Liver (tissue), 9 donors: ENCODE data around the gene SNX1. TPM values are rescaled to one million over a fixed set of nuclear protein-coding genes. Genes with fewer than 3 reads are reported as not detected.

Experiments used
- DNase-seq: peaks from one replicate; pipeline ENCODE4 v3.0.0-alpha.2; 2017; ENCODE audit warnings: low spot score
- H3K27ac ChIP-seq, 2 donors: one replicate each; pipeline ENCODE4 v1.7.0; 2013; ENCODE audit warnings: inconsistent platforms in 2 of 2, low read length in 2 of 2, control low read depth in 1 of 2, low read depth in 1 of 2, mild to moderate bottlenecking in 1 of 2
- H3K27me3 ChIP-seq, 4 donors: one replicate each; pipeline versions ENCODE4 v1.6.1 to v1.7.0; 2013; ENCODE audit warnings: low read length in 3 of 4, inconsistent platforms in 1 of 4, mild to moderate bottlenecking in 1 of 4, moderate library complexity in 1 of 4; ENCODE audit not compliant: control insufficient read depth in 4 of 4, insufficient read depth in 4 of 4
- H3K36me3 ChIP-seq, 4 donors: one replicate each; pipeline versions ENCODE4 v1.6.1 to v1.7.0; 2013; ENCODE audit warnings: low read length in 3 of 4, mild to moderate bottlenecking in 3 of 4, low read depth in 1 of 4, moderate library complexity in 1 of 4; ENCODE audit not compliant: control insufficient read depth in 4 of 4, insufficient read depth in 3 of 4
- H3K4me1 ChIP-seq, 4 donors: one replicate each; pipeline versions ENCODE4 v1.6.1 to v1.7.0; 2013; ENCODE audit warnings: low read length in 3 of 4, mild to moderate bottlenecking in 3 of 4, moderate library complexity in 1 of 4; ENCODE audit not compliant: control insufficient read depth in 4 of 4, insufficient read depth in 4 of 4
- H3K4me3 ChIP-seq, 3 donors: one replicate each; pipeline versions ENCODE4 v1.6.1 to v1.7.0; 2013; ENCODE audit warnings: low read length in 3 of 3, control low read depth in 1 of 3, low read depth in 1 of 3, mild to moderate bottlenecking in 1 of 3
- H3K9ac ChIP-seq, 2 donors: one replicate each; pipeline ENCODE4 v1.7.0; 2013; ENCODE audit warnings: low read length in 2 of 2, mild to moderate bottlenecking in 2 of 2, moderate library complexity in 2 of 2, control low read depth in 1 of 2, low read depth in 1 of 2
- H3K9me3 ChIP-seq, 4 donors: one replicate each; pipeline versions ENCODE4 v1.6.1 to v1.7.0; 2013; ENCODE audit warnings: low read length in 3 of 4; ENCODE audit not compliant: control insufficient read depth in 4 of 4
- FOXA1 ChIP-seq: IDR thresholded peaks from 2 replicates; pipeline ENCODE4 v1.6.1; 2016; ENCODE audit warnings: antibody characterized with exemption
- HNF4A ChIP-seq, 2 donors: conservative IDR thresholded peaks; 2 replicates each; pipeline ENCODE4 v1.6.1; 2016; ENCODE audit warnings: antibody characterized with exemption in 2 of 2, mild to moderate bottlenecking in 2 of 2
- HNF4G ChIP-seq: IDR thresholded peaks from 2 replicates; pipeline ENCODE4 v1.6.1; 2016; ENCODE audit warnings: antibody characterized with exemption
- JUND ChIP-seq, 2 donors: IDR thresholded peaks; 2 replicates each; pipeline ENCODE4 v1.6.1; 2016; ENCODE audit warnings: antibody characterized with exemption in 2 of 2
- NR2F2 ChIP-seq: IDR thresholded peaks from 2 replicates; pipeline ENCODE4 v1.6.1; 2016; ENCODE audit warnings: antibody characterized with exemption
- RAD21 ChIP-seq, 2 donors: IDR thresholded peaks; 2 replicates each; pipeline ENCODE4 v1.6.1; 2016; ENCODE audit warnings: antibody characterized with exemption in 2 of 2, mild to moderate bottlenecking in 2 of 2
- SP1 ChIP-seq: IDR thresholded peaks from 2 replicates; pipeline ENCODE4 v1.6.1; 2018; ENCODE audit warnings: antibody characterized with exemption, mild to moderate bottlenecking
- TAF1 ChIP-seq: conservative IDR thresholded peaks from 2 replicates; pipeline ENCODE4 v1.6.1; 2016; ENCODE audit warnings: antibody characterized with exemption, mild to moderate bottlenecking
- YY1 ChIP-seq: IDR thresholded peaks from 2 replicates; pipeline ENCODE4 v1.6.1; 2016; ENCODE audit warnings: antibody characterized with exemption, mild to moderate bottlenecking
- WGBS: extraction: QIAGEN DNeasy Blood & Tissue Kit; methylation state at CpG from one replicate; pipeline ENCODE4 v1.1.7; 2013; 5-methylcytosine and 5-hydroxymethylcytosine counted together
- polyA plus RNA-seq, 2 donors: library from polyadenylated mRNA; stranded (reverse) in 1 of 2; unstranded in 1 of 2; fragments of 200-250 nt in 1 of 2; fragments of >200 nt in 1 of 2; fragmentation: Nextera tagmentation in 1 of 2; extraction: Ambion mirVana in 1 of 2; gene quantifications; one replicate each; pipeline versions ENCODE4 v1.2.1 to v1.2.3, GENCODE V29; 2013 to 2015
- total RNA-seq, 2 donors: library from RNA; depleted of rRNA; stranded (reverse); fragments of >200 nt; gene quantifications; one replicate each; pipeline ENCODE4 v1.2.3, GENCODE V29; 2014
- TF ChIP-seq, protein P1 (sequence below): IDR thresholded peaks from 2 replicates; pipeline ENCODE4 v1.6.1; 2016; ENCODE audit warnings: antibody characterized with exemption
- TF ChIP-seq, protein P2 (sequence below): IDR thresholded peaks from 2 replicates; pipeline ENCODE4 v1.6.1; 2016; ENCODE audit warnings: antibody characterized with exemption
- TF ChIP-seq, protein P3 (sequence below): IDR thresholded peaks from 2 replicates; pipeline ENCODE4 v1.6.1; 2016; ENCODE audit warnings: antibody characterized with exemption
- donor health status: healthy.
- donor health status: healthy.
- donor health status: healthy.
- donor health status: healthy.
- donor health status: healthy.

SNX1 gene
- total and polyA plus RNA-seq, 4 donors: 40.0 to 67.4 (median 45.0) TPM

DNA sequence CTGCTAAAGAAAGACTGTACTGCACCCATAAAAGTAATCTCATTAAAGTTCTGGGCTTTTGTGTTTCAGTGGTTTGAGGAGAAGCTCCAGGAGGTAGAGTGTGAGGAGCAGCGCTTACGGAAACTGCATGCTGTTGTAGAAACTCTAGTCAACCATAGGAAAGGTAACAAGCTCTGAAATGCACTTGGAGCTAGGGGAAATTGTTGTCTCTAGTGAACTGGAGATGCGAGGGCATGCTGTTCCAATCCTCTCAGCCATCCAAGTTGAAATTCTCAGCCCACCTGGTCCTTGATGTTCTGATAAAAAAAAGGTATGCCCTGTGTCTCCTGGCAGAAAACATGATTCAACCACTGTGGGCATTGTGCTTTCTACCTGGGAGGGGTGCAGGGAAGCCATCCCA lies 34.4 kb downstream of the SNX1 start:
- TF ChIP-seq, protein P1, sequence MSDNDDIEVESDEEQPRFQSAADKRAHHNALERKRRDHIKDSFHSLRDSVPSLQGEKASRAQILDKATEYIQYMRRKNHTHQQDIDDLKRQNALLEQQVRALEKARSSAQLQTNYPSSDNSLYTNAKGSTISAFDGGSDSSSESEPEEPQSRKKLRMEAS: no peak
- TF ChIP-seq HNF4G (no peak), NR2F2 (no peak), HNF4A (conservative IDR thresholded peaks at IDR 0.05) (no peak), RAD21 (IDR thresholded peaks at IDR 0.05) (no peak), YY1 (no peak), FOXA1 (no peak)
- TF ChIP-seq, protein P2, sequence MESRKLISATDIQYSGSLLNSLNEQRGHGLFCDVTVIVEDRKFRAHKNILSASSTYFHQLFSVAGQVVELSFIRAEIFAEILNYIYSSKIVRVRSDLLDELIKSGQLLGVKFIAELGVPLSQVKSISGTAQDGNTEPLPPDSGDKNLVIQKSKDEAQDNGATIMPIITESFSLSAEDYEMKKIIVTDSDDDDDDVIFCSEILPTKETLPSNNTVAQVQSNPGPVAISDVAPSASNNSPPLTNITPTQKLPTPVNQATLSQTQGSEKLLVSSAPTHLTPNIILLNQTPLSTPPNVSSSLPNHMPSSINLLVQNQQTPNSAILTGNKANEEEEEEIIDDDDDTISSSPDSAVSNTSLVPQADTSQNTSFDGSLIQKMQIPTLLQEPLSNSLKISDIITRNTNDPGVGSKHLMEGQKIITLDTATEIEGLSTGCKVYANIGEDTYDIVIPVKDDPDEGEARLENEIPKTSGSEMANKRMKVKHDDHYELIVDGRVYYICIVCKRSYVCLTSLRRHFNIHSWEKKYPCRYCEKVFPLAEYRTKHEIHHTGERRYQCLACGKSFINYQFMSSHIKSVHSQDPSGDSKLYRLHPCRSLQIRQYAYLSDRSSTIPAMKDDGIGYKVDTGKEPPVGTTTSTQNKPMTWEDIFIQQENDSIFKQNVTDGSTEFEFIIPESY: no peak
- WGBS: over 99% methylated on average over 3 of the region's 3 CpGs
- H3K4me3 ChIP-seq: no peak overlapping the region
- H3K4me1 ChIP-seq: no peaks in the 10 kb centered on the region
- no peaks in the 10 kb centered on the region for H3K9me3 ChIP-seq
- H3K27ac ChIP-seq: no peak overlapping the region
- no peak overlapping the region for H3K9ac ChIP-seq
- H3K36me3 ChIP-seq: peaks cover 24 to 82% (median 75%) of the 10 kb centered on the region in 4 donors
- no peaks in the 10 kb centered on the region for H3K27me3 ChIP-seq
- DNase-seq: no peak

DNA sequence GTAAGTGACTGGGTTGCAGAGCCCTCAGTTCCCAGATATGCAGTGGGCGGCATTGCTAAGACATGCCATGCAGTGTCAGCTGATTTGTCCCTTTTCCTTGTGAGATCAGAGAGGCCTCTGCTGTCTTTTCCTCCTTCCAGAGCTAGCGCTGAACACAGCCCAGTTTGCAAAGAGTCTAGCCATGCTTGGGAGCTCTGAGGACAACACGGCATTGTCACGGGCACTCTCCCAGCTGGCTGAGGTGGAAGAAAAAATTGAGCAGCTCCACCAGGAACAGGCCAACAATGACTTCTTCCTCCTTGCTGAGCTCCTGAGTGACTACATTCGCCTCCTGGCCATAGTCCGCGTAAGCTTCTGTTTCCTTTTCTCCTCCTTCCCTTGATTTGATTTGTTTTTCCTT lies 35.8 kb downstream of the SNX1 start:
- Histone ChIP-seq H3K9ac (no peak overlapping the region), H3K27me3 (no peaks in the 10 kb centered on the region), H3K4me3 (no peak overlapping the region), H3K36me3 (peaks cover 21 to 86% (median 76%) of the 10 kb centered on the region in 4 donors), H3K4me1 (no peaks in the 10 kb centered on the region), H3K9me3 (no peaks in the 10 kb centered on the region), H3K27ac (no peak overlapping the region)
- 94% methylated on average over 7 of the region's 7 CpGs for WGBS
- TF ChIP-seq TAF1 (no peak), FOXA1 (no peak), SP1 (no peak), JUND (IDR thresholded peaks at IDR 0.05) (no peak), HNF4G (no peak)
- TF ChIP-seq, protein P1: no peak
- TF ChIP-seq, protein P2: no peak
- no peak for DNase-seq

DNA sequence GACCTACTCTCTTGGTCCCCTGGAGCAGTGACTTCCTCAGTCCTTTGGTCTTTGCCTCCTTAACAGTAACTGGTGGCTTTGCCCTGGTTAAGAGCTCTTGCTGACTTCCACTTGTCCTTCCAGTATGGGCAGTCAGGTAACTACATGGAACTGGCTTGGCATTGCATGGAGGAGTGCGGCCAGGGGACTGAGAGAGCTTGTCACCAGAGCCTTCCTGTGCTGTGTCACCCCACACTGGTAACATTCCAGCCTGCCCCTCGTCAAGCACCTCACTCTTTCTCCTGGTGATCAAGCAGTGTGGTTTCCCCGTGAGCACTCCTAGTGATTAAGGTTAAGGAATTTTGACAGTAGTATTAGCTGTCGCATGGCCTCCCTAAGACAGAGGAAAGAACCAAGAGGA lies 36.4 kb downstream of the SNX1 start:
- Histone ChIP-seq H3K27ac (no peak overlapping the region), H3K36me3 (peaks cover 23 to 87% (median 77%) of the 10 kb centered on the region in 4 donors), H3K9ac (no peak overlapping the region), H3K27me3 (no peaks in the 10 kb centered on the region), H3K9me3 (no peaks in the 10 kb centered on the region), H3K4me1 (no peaks in the 10 kb centered on the region), H3K4me3 (no peak overlapping the region)
- TF ChIP-seq, protein P3, sequence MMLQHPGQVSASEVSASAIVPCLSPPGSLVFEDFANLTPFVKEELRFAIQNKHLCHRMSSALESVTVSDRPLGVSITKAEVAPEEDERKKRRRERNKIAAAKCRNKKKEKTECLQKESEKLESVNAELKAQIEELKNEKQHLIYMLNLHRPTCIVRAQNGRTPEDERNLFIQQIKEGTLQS: no peak
- TF ChIP-seq TAF1: no peak
- 97% methylated on average over 4 of the region's 4 CpGs for WGBS
- DNase-seq: no peak
